ENCODE measurements around the gene ALPL.
"Not testable (repeated sequence)": the region's sequence is repeated elsewhere in the genome, so short reads cannot be mapped to it uniquely, and the experiment has no call there.

ALPL gene

GRCh38 chr1:21563971-21564370 is 54.7 kb downstream of the ALPL start:
- no peak for DNase-seq

GRCh38 chr1:21564521-21565095 is 55.4 kb downstream of the ALPL start:
- DNase-seq: no peak

GRCh38 chr1:21565285-21565684 is 56.1 kb downstream of the ALPL start:
- no peak for DNase-seq

GRCh38 chr1:21566361-21566760 is 57.1 kb downstream of the ALPL start:
- not testable (repeated sequence) for DNase-seq

- no peak for DNase-seq
Measured at GRCh38 chr1:21567241-21568005, 58.2 kb downstream of the ALPL start.

DNA sequence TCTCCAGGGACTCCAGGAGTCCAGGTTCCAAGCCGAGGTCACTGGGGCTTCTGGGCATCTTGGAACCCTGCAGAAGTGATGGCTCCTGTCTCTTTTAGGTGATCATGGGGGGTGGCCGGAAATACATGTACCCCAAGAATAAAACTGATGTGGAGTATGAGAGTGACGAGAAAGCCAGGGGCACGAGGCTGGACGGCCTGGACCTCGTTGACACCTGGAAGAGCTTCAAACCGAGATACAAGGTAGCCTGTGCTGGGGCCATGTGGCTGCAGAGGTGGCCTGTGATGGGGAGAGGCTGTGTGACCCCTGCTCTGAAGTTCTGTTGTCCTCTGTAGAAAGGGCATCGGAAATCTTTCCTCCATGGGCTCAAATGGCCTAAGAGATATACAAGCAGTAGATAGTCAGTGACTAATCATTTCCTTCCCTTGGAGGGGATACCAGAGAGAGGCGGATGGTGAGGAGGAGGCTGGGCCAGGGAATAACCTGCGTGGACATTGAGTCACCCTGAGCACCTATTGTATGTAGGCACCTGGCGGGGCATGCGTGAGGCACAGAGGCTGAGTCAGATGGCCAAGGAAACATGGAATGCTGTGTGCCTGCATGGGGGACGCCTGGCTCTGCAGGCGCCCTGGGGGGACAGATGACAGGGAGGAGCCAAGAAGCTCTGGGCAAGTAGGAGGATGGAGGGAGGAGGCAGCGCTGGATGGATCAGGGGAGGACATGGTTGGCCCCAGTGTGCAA is 59.0 kb downstream of the ALPL start:
- DNase-seq: no peak

DNA sequence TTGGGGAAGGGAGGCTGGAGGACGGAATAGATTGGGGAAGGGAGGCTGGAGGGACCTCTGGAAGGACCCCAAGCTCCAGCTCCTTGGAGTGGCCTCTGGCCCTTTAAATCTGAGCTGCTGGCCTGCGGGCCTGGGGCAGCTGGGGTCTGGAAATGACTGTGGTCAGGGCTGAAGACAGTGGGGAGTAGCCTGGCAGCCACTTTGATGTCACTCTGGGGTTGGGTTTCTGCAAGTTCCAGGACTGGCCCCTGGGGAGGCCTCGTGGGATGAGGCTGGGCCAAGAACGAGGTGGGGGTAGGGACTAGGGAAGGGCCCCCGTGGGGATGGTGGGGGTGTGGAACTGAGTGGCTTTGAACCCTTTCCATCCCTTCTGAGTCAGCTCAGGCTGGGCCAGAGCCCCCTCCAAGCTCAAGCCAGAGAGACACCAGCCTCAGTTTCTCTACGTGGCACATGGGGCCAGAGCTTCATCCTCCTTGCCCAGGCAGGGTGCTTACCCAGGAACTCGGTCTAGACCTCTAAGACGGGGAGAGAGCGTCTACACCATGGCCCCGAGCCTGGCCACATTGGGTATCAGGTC is 59.7 kb downstream of the ALPL start:
- DNase-seq: no peak

- no peak for DNase-seq
Measured at GRCh38 chr1:21569820-21570527, 60.8 kb downstream of the ALPL start.

DNA sequence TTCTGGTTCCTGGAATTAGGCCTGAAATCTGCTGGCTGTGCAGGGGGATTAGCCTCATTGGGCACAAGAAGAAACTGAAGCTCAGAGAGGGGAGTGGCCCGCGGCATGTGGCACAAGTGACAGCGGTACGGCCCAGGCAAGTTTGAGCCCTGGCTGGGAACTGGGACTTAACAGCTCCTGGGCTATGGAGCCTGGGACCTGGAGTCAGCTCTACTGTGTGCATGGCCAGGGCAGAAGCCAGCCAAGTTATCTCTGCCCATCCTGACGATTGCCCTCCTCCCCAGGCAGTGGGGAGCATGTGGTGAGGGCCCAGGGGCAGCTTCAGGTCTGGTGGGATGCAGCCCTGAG is 61.3 kb downstream of the ALPL start:
- no peak for DNase-seq

DNA sequence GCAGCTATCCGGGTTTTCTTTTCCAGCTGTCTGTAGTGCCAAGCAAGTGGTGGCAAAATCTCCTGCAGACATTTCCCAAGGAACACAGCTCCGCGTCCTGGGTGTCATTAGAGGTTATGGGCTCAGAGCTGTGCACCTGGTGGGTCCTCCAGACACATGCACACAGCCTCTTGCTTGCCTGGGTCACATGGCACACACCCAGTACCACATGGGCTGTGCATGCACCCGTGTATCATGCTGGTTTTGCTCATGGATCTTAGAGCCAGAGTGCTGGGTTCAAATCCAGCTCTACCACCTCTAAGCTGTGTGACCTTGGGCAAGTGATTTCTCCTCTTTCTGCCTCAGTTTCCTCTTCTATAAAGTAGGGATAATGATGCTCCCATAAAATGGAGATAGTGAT is 61.7 kb downstream of the ALPL start:
- DNase-seq: no peak

DNA sequence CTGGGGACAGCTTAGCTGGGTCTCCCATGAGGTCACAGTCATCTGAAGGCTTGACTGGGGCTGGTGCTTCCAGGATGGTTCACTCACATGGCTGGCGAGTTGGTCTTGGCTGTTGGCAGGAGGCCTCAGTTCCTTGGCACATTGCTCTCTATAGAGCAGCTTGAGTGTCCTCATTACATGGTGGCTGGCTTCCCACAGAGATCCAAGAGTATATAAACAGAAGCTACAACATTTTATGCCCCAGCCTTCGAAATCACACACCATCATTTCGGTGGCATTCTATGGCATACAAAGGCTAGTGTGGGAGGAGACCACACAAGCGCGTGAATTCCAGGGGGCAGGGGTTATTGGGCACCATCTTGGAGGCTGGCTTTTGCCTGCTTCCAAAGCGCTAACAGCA is 63.0 kb downstream of the ALPL start:
- DNase-seq: no peak

- no peak for DNase-seq
Measured at GRCh38 chr1:21572735-21573277, 63.6 kb downstream of the ALPL start.

GRCh38 chr1:21573475-21573874 is 64.3 kb downstream of the ALPL start:
- no peak for DNase-seq

DNA sequence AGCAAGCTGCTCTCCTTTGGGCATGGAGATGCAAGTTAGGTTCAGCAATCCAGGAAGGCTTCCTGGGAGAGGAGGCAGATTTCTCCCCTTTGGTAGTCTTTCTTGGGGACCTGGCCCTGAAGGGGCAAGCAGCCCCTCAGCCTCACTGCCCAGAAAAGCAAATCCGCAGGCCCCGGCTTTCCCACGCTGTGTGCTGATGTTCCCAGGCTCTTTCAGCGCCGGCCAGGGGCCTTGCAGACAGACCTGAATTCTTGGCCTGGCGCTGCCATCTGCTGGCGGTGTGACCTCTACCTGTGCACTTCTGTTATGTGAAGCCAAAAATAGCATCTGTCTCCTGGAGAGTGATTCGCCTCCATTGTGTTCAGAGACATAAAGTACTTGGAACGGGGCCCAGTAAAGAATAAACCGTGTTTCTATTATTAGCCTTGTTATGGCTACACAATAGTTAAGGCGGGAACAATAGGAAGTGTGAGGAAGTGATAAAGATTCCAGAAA is 64.8 kb downstream of the ALPL start:
- DNase-seq: no peak

GRCh38 chr1:21574466-21575151 is 65.4 kb downstream of the ALPL start:
- DNase-seq: no peak

- DNase-seq: no peak
Measured at GRCh38 chr1:21575351-21575942, 66.2 kb downstream of the ALPL start.

- DNase-seq: no peak
Measured at GRCh38 chr1:21576031-21576797, 67.0 kb downstream of the ALPL start.

DNA sequence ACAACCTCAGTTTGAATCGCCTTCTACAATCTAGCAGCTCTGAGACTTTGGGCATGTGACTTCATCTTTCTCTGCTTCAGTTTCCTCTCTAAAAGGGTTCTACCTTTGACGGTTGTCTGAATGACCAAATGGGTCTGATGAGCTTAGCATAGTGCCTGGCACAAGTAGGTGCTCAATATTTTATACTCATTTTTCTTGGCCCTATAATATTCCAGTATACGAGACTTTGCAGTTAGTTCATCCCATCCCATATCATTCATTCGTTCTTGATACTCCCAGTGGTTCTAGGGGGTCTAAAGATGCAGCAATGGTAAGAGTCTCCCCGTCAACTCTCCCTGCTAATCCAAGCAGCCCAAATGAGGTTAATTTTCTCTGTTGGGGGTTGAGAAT is 67.6 kb downstream of the ALPL start:
- DNase-seq: no peak

DNA sequence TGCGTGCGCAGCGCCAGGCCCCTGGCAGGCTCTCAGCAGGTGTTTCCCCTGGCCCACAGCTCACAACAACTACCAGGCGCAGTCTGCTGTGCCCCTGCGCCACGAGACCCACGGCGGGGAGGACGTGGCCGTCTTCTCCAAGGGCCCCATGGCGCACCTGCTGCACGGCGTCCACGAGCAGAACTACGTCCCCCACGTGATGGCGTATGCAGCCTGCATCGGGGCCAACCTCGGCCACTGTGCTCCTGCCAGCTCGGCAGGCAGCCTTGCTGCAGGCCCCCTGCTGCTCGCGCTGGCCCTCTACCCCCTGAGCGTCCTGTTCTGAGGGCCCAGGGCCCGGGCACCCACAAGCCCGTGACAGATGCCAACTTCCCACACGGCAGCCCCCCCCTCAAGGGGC is 68.1 kb downstream of the ALPL start:
- no peak for DNase-seq

DNA sequence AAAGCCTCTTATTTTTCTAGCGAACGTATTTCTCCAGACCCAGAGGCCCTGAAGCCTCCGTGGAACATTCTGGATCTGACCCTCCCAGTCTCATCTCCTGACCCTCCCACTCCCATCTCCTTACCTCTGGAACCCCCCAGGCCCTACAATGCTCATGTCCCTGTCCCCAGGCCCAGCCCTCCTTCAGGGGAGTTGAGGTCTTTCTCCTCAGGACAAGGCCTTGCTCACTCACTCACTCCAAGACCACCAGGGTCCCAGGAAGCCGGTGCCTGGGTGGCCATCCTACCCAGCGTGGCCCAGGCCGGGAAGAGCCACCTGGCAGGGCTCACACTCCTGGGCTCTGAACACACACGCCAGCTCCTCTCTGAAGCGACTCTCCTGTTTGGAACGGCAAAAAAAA is 68.7 kb downstream of the ALPL start:
- DNase-seq: no peak

DNA sequence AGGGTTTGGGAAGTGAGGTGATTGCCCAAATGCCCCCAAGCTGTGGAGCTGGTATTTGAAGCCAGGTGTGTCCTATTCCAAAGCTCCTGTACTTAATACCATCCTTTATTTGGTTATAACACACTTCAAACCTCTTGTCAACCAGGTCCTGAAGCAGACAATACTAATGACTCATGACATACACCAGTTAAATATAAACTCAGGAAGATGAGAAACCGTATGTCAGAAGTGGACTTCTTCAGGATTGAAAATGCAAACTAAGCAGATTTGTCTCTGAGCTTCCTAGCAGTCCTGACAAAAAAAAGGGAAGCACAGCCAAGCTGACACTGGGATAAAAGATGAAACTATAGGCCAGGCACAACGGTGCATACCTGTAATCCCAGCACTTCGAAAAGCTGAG is 70.6 kb downstream of the ALPL start:
- DNase-seq: no peak

Data from bone marrow (tissue), 2 donors.